Gastroesophageal sphincter (tissue), 3 donors: ENCODE data around the gene AFAP1.

Experiments
- EP300 ChIP-seq: sonication (generic); formaldehyde crosslinking; IDR thresholded peaks from one replicate; pipeline ENCODE4 v1.6.1; 2017; ENCODE audit warnings: antibody characterized with exemption, mild to moderate bottlenecking
- POLR2A ChIP-seq, 2 donors: fragments of 450-650 bp; IDR thresholded peaks; one replicate each; pipeline ENCODE4 v1.6.1; 2017; ENCODE audit warnings: antibody characterized with exemption in 2 of 2, mild to moderate bottlenecking in 2 of 2, moderate library complexity in 1 of 2
- POLR2AphosphoS5 ChIP-seq: sonication (generic); formaldehyde crosslinking; IDR thresholded peaks from one replicate; pipeline ENCODE4 v1.6.1; 2017; ENCODE audit warnings: antibody characterized with exemption
- TF ChIP-seq, protein P1 (sequence below), 4 experiments: fragments of 200-600 bp in 2 of 4; fragments of 450-650 bp in 2 of 4; sonication (generic) in 1 of 4; IDR thresholded peaks; one replicate each; pipeline ENCODE4 v1.5.1; 2017 to 2019; ENCODE audit warnings: antibody characterized with exemption in 4 of 4, mild to moderate bottlenecking in 2 of 4, moderate library complexity in 2 of 4

DNA sequence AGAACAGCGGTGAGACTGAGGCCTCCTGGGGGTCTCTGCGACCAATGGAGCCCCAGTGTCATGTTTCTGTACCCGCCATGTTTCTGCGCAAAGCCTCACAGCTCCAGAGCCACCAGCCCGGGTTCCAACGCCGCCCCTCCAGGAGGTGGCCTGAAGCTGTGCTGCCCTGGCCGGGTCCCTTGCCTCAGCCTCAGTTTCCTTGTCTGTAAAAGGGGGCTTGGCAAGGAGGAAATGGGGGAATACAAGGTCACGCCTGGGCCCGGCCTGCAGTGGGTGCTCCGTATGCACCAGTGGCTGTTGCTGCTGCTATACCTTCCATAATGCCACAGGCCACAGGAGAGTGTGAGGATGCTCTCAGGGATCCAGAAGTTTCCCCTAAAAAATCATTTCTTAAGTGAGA is 229.5 kb downstream of the AFAP1 start:
- TF ChIP-seq, protein P1, sequence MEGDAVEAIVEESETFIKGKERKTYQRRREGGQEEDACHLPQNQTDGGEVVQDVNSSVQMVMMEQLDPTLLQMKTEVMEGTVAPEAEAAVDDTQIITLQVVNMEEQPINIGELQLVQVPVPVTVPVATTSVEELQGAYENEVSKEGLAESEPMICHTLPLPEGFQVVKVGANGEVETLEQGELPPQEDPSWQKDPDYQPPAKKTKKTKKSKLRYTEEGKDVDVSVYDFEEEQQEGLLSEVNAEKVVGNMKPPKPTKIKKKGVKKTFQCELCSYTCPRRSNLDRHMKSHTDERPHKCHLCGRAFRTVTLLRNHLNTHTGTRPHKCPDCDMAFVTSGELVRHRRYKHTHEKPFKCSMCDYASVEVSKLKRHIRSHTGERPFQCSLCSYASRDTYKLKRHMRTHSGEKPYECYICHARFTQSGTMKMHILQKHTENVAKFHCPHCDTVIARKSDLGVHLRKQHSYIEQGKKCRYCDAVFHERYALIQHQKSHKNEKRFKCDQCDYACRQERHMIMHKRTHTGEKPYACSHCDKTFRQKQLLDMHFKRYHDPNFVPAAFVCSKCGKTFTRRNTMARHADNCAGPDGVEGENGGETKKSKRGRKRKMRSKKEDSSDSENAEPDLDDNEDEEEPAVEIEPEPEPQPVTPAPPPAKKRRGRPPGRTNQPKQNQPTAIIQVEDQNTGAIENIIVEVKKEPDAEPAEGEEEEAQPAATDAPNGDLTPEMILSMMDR (IDR thresholded peaks at IDR 0.05) = no peak
- TF ChIP-seq POLR2A (IDR thresholded peaks at IDR 0.05) (no peak), EP300 (no peak), POLR2AphosphoS5 (no peak)
